ENCODE measurements around the gene PNPT1.
"Not testable (repeated sequence)": the region's sequence is repeated elsewhere in the genome, so short reads cannot be mapped to it uniquely, and the experiment has no call there.

The PNPT1 gene

GRCh38 chr2:55653255-55653654 lies 40.4 kb downstream of the PNPT1 start:
- no peak for DNase-seq

- DNase-seq, result no peak
Measured at GRCh38 chr2:55649211-55649610, 44.4 kb downstream of the PNPT1 start.

GRCh38 chr2:55636831-55637230 lies 56.8 kb downstream of the PNPT1 start:
- DNase-seq, result no peak

- DNase-seq, result no peak
Measured at GRCh38 chr2:55628931-55629330, 64.7 kb downstream of the PNPT1 start.

- DNase-seq, result no peak
Measured at GRCh38 chr2:55627915-55628314, 65.7 kb downstream of the PNPT1 start.

GRCh38 chr2:55621802-55622201 lies 71.8 kb downstream of the PNPT1 start:
- DNase-seq, result no peak

- peak; percentile 27 for DNase-seq
Measured at GRCh38 chr2:55620123-55620779, 73.4 kb downstream of the PNPT1 start.

- peak; percentile 69 for DNase-seq
Measured at GRCh38 chr2:55618275-55619055, 75.2 kb downstream of the PNPT1 start.

GRCh38 chr2:55618025-55618274 lies 75.7 kb downstream of the PNPT1 start:
- DNase-seq, result no peak

- DNase-seq, result peak; percentile 100
Measured at GRCh38 chr2:55617175-55618024, 76.2 kb downstream of the PNPT1 start, which contains the start of gene PPP4R3B. Gene PPP4R3B (minus strand): TSS chr2:55617622. CDS start chr2:55617285, 337 bp downstream.

GRCh38 chr2:55616551-55617174 lies 77.0 kb downstream of the PNPT1 start:
- DNase-seq, result peak; percentile 78

- DNase-seq, result no peak
Measured at GRCh38 chr2:55611997-55612396, 81.6 kb downstream of the PNPT1 start.

GRCh38 chr2:55610954-55611743 lies 82.5 kb downstream of the PNPT1 start:
- DNase-seq, result no peak

GRCh38 chr2:55609938-55610578 lies 83.6 kb downstream of the PNPT1 start:
- no peak for DNase-seq

- DNase-seq, result no peak
Measured at GRCh38 chr2:55609193-55609794, 84.3 kb downstream of the PNPT1 start.

GRCh38 chr2:55607717-55608116 lies 85.9 kb downstream of the PNPT1 start:
- DNase-seq, result no peak

GRCh38 chr2:55604027-55604565 lies 89.5 kb downstream of the PNPT1 start:
- DNase-seq, result no peak

- no peak for DNase-seq
Measured at GRCh38 chr2:55601849-55602248, 91.8 kb downstream of the PNPT1 start.

- DNase-seq, result no peak
Measured at GRCh38 chr2:55598056-55598795, 95.4 kb downstream of the PNPT1 start.

GRCh38 chr2:55596795-55597194 lies 96.8 kb downstream of the PNPT1 start:
- not testable (repeated sequence) for DNase-seq
